CD4-positive, alpha-beta T cell (primary cell): ENCODE measurements around the gene SRGAP1. TPM values are rescaled to one million over a fixed set of nuclear protein-coding genes. Genes with fewer than 3 reads are reported as not detected.

Source experiments
- ATAC-seq: fragments of 200-7000 bp; cut with Tn5 transposase; one replicate; pipeline ENCODE4 v1.10.0; 2022; ENCODE audit warnings: mild to moderate bottlenecking; ENCODE audit not compliant: poor library complexity
- CTCF ChIA-PET: fragments of 350-600 bp; sonication (Branson Sonifier 250); formaldehyde crosslinking; loops from one replicate; lab custom pipeline; 2021; ENCODE audit warnings: antibody characterized with exemption, inconsistent platforms; lab: Charles Lee
- POLR2A ChIA-PET: fragments of 350-600 bp; sonication (Branson Sonifier 250); formaldehyde crosslinking; loops from one replicate; lab custom pipeline; 2021; ENCODE audit warnings: antibody characterized with exemption, inconsistent platforms; lab: Charles Lee
- DNase-seq, 14 experiments: peaks; one replicate each; pipeline ENCODE4 v3.0.0-alpha.2; 2013 to 2020; ENCODE audit warnings: mixed read lengths in 2 of 14
- H3K27ac ChIP-seq, 2 donors: one replicate each; pipeline versions ENCODE4 v1.5.1 to v1.7.0; 2013; ENCODE audit warnings: low read length in 2 of 2, low read depth in 1 of 2, mild to moderate bottlenecking in 1 of 2
- H3K27me3 ChIP-seq, 2 experiments: 1 replicate in 1 of 2; 2 replicates in 1 of 2; pipeline versions ENCODE4 v1.6.1 to v1.7.0; 2013; ENCODE audit warnings: low read length in 2 of 2, control low read depth in 1 of 2, mild to moderate bottlenecking in 1 of 2, moderate library complexity in 1 of 2; ENCODE audit not compliant: insufficient read depth in 2 of 2, control insufficient read depth in 1 of 2
- H3K36me3 ChIP-seq: one replicate; pipeline ENCODE4 v1.6.1; 2013; ENCODE audit warnings: low read length, control low read depth; ENCODE audit not compliant: insufficient read depth
- H3K4me1 ChIP-seq: one replicate; pipeline ENCODE4 v1.6.1; 2013; ENCODE audit warnings: low read length, control low read depth; ENCODE audit not compliant: insufficient read depth
- H3K4me3 ChIP-seq: one replicate; pipeline ENCODE4 v1.5.1; 2013; ENCODE audit warnings: mild to moderate bottlenecking, low read length, moderate library complexity
- H3K9me3 ChIP-seq, 2 experiments: 1 replicate in 1 of 2; 2 replicates in 1 of 2; pipeline versions ENCODE4 v1.6.1 to v1.7.0; 2013; ENCODE audit warnings: low read length in 2 of 2, mild to moderate bottlenecking in 2 of 2, control low read depth in 1 of 2, moderate library complexity in 1 of 2; ENCODE audit not compliant: control insufficient read depth in 1 of 2, insufficient read depth in 1 of 2
- H3K27ac Mint-ChIP-seq: one replicate; pipeline ENCODE4 v1.8.0; 2020; ENCODE audit warnings: mixed read lengths
- H3K27me3 Mint-ChIP-seq: one replicate; pipeline ENCODE4 v1.8.0; 2021; ENCODE audit warnings: mixed read lengths
- H3K36me3 Mint-ChIP-seq: one replicate; pipeline ENCODE4 v1.8.0; 2021; ENCODE audit warnings: low read depth, mixed read lengths
- H3K4me1 Mint-ChIP-seq: one replicate; pipeline ENCODE4 v1.8.0; 2021; ENCODE audit warnings: low read depth, mixed read lengths
- H3K4me3 Mint-ChIP-seq: one replicate; pipeline ENCODE4 v1.8.0; 2020; ENCODE audit warnings: mild to moderate bottlenecking, mixed read lengths
- H3K9me3 Mint-ChIP-seq: one replicate; pipeline ENCODE4 v1.8.0; 2020; ENCODE audit warnings: mixed read lengths
- CTCF ChIP-seq: fragments of 200-600 bp; IDR thresholded peaks from one replicate; pipeline ENCODE4 v1.8.0; 2022; ENCODE audit warnings: antibody characterized with exemption, mild to moderate bottlenecking
- intact Hi-C, 2 experiments: fragments of 100-400 bp; cut with DNase I in 1 of 2; cut with micrococcal nuclease in 1 of 2; formaldehyde crosslinking; loops; one replicate each; pipeline versions ENCODE4 v1.15.1 to v1.9.0; 2023 to 2025; cut with DNase I, micrococcal nuclease
- total RNA-seq, 174 experiments: library from RNA in 2 of 174; stranded (reverse) in 2 of 174; gene quantifications; one replicate each; pipeline ENCODE4 v1.2.3 and lab custom pipeline; 2021 to 2026

SRGAP1 gene
- total RNA-seq, 2 experiments from 2014 or later = 0.03 TPM; not detected in 1

- CTCF ChIA-PET = no interaction called here
- Mint-ChIP-seq H3K4me3 (peak overlapping the region; percentile 56), H3K36me3 (no peaks in the 10 kb centered on the region), H3K27me3 (peaks cover 31% of the 10 kb centered on the region), H3K4me1 (peaks cover 6% of the 10 kb centered on the region), H3K27ac (no peak overlapping the region), H3K9me3 (no peaks in the 10 kb centered on the region)
- H3K27me3 ChIP-seq = peaks cover 12 to 24% of the 10 kb centered on the region in 2 experiments
- intact Hi-C loops = loop anchor here (5.0 kb wide), 1 partner anchor 549 kb away; the partner anchor contains the start of gene C12orf56 (in 2 of the 2)
- DNase-seq (no peak), ATAC-seq (peak; percentile 32)
- no peak for TF ChIP-seq CTCF
- no peak overlapping the region for H3K27ac ChIP-seq
- POLR2A ChIA-PET = interaction anchor here (0.6 kb wide), 1 partner anchor 385 kb away, joined by 3 read pairs; no protein-coding TSS in a partner anchor
- H3K36me3 ChIP-seq = no peaks in the 10 kb centered on the region
- H3K4me3 ChIP-seq = peak overlapping the region; percentile 50
- no peaks in the 10 kb centered on the region for H3K9me3 ChIP-seq
- peaks cover 15% of the 10 kb centered on the region for H3K4me1 ChIP-seq
These were observed 1.2 kb upstream of the SRGAP1 start for GRCh38 chr12:63843254-63843720.

- H3K4me3 ChIP-seq = peak overlapping the region; percentile 50
- Mint-ChIP-seq H3K27ac (no peak overlapping the region), H3K4me3 (peak overlapping the region; percentile 72), H3K9me3 (no peaks in the 10 kb centered on the region), H3K36me3 (no peaks in the 10 kb centered on the region), H3K4me1 (peaks cover 6% of the 10 kb centered on the region), H3K27me3 (peaks cover 29% of the 10 kb centered on the region)
- ChIA-PET CTCF (interaction anchor here (1.0 kb wide), 1 partner anchor 17 kb away, joined by 3 read pairs; no protein-coding TSS in a partner anchor), POLR2A (interaction anchor here (0.6 to 1.4 kb wide), 3 partner anchors 19 to 384 kb away, joined by 3 to 5 read pairs (median 3); partner anchors contain the start of gene KICS2)
- peak; percentile 96 for ATAC-seq
- intact Hi-C loops = loop anchor here (1.0 to 5.0 kb wide), 2 partner anchors 412 to 548 kb away; partner anchors contain the start of gene C12orf56 (in 2 of the 2)
- DNase-seq = peak; percentile 50 to 90 (median 68)
- H3K27ac ChIP-seq = no peak overlapping the region
- peaks cover 15% of the 10 kb centered on the region for H3K4me1 ChIP-seq
- no peaks in the 10 kb centered on the region for H3K9me3 ChIP-seq
- no peaks in the 10 kb centered on the region for H3K36me3 ChIP-seq
- peaks cover 10 to 24% of the 10 kb centered on the region in 2 experiments for H3K27me3 ChIP-seq
- peak; percentile 71 for TF ChIP-seq CTCF
These were observed 644 bp upstream of the SRGAP1 start for GRCh38 chr12:63843721-63844390.

GRCh38 chr12:63845726-63846125, 1.2 kb downstream of the SRGAP1 start:
- H3K27ac Mint-ChIP-seq = no peak overlapping the region
- intact Hi-C loops = no loop called here
- no peaks in the 10 kb centered on the region for H3K36me3 ChIP-seq
- peak overlapping the region; percentile 61 for H3K4me3 Mint-ChIP-seq
- H3K27me3 Mint-ChIP-seq = peaks cover 29% of the 10 kb centered on the region
- DNase-seq (no peak), ATAC-seq (no peak)
- H3K27ac ChIP-seq = no peak overlapping the region
- peaks cover 6% of the 10 kb centered on the region for H3K4me1 Mint-ChIP-seq
- H3K27me3 ChIP-seq = peaks cover 10 to 24% of the 10 kb centered on the region in 2 experiments
- CTCF ChIA-PET = no interaction called here
- TF ChIP-seq CTCF = no peak
- no peaks in the 10 kb centered on the region for H3K9me3 Mint-ChIP-seq
- H3K9me3 ChIP-seq = no peaks in the 10 kb centered on the region
- peaks cover 15% of the 10 kb centered on the region for H3K4me1 ChIP-seq
- H3K36me3 Mint-ChIP-seq = no peaks in the 10 kb centered on the region
- POLR2A ChIA-PET = no interaction called here
- no peak overlapping the region for H3K4me3 ChIP-seq
